C4-2B (cell line): ENCODE results near the gene SSBP4.

Experiments
- CTCF ChIP-seq: fragments of 450-650 bp; conservative IDR thresholded peaks from 2 replicates; pipeline ENCODE4 v1.5.1; 2017; ENCODE audit warnings: mild to moderate bottlenecking
- ZFX ChIP-seq: fragments of 450-650 bp; IDR thresholded peaks from 2 replicates; pipeline ENCODE4 v1.6.1; 2017

- TF ChIP-seq CTCF = no peak
- TF ChIP-seq ZFX = no peak
These were observed 1.1 kb upstream of the SSBP4 start for GRCh38 chr19:18418029-18418482.
